CD4-positive, alpha-beta T cell treated with Interleukin-12 subunit alpha and Interleukin-12 subunit beta, for 1 hour (primary cell): ENCODE results near the gene KCNH6.
A peak's percentile ranks its signal among the peaks of the same experiment; 100 is the strongest.

Experiments used
- DNase-seq: peaks from one replicate; pipeline ENCODE4 v3.0.0-alpha.2; 2020

Gene KCNH6, protein sequence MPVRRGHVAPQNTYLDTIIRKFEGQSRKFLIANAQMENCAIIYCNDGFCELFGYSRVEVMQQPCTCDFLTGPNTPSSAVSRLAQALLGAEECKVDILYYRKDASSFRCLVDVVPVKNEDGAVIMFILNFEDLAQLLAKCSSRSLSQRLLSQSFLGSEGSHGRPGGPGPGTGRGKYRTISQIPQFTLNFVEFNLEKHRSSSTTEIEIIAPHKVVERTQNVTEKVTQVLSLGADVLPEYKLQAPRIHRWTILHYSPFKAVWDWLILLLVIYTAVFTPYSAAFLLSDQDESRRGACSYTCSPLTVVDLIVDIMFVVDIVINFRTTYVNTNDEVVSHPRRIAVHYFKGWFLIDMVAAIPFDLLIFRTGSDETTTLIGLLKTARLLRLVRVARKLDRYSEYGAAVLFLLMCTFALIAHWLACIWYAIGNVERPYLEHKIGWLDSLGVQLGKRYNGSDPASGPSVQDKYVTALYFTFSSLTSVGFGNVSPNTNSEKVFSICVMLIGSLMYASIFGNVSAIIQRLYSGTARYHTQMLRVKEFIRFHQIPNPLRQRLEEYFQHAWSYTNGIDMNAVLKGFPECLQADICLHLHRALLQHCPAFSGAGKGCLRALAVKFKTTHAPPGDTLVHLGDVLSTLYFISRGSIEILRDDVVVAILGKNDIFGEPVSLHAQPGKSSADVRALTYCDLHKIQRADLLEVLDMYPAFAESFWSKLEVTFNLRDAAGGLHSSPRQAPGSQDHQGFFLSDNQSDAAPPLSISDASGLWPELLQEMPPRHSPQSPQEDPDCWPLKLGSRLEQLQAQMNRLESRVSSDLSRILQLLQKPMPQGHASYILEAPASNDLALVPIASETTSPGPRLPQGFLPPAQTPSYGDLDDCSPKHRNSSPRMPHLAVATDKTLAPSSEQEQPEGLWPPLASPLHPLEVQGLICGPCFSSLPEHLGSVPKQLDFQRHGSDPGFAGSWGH

DNA sequence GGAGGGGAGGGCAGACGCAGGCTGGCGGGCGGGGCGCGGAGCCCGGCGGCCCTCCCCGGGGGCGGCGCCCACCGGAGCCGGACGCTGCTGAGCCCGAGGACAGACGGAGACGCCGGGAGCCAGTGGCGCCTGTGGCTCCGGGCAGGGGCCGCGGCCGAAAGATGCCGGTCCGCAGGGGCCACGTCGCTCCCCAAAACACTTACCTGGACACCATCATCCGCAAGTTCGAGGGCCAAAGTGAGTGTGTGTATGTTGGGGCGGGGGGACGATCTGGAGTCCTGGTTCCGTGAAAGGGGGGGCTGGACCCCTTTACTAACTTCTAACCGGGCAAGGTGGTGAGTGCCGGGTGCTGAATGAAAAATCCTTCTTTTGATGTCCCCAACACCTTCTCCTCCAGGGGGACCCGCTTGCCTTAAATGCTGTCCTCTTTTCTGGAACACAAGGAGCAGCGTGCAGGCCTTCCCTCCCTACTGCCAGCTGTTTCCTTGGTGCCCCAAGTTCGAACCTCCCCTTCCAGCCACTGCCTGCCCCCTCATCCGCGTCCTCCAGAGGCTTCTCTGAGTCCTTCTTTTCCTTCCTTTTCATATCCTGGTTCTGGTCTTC, at the start of gene KCNH6:
Gene KCNH6, plus strand, starts transcription at position 106 of the 603 bp plus-strand sequence. Its CDS starts 56 bp downstream, at position 162.
- DNase-seq, result no peak

- DNase-seq, result no peak
These were observed 49.0 kb upstream of the KCNH6 start for GRCh38 chr17:63474174-63474573.

DNA sequence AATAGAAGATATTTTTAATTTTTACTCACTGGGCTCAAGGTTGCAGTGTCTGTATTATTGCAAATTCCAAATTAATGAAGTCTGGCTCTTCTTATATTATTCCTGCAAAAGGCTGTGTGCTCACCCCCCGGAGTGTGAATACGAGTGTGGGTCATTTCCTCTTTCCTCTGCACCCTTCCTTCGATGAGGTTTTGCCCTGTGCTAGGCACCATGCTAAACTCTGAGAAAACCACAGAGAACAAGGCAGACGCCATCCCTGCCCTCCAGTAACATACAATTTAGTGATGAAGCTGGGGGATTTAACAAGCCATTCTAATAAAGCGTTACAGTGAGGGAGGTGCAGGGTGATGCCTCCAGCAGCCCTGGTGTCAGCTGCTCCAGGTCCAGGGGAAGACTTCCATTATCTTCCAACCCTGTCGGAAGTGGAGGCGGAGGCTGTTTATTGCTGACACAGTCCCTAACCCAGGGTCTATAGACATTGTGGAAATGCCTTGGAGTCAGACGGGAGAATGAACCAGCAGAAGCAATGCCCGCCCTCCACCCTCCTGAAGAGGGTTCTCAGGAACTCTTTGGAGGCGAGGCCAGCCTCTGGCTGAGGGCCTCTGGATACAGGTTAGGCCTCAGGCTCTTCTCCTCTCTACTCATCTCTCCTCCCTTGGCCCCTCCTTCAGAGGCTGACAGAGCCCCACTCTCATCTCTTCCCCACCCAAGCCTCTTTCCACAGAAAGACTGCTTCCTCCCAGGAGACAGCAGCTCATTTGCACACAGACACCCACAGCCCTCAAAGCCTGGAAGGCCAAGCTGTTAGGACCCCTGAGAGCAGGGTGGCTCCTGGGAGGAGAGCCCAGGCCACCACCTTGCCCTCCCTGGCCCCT, 48.3 kb upstream of the KCNH6 start:
- DNase-seq, result no peak

DNA sequence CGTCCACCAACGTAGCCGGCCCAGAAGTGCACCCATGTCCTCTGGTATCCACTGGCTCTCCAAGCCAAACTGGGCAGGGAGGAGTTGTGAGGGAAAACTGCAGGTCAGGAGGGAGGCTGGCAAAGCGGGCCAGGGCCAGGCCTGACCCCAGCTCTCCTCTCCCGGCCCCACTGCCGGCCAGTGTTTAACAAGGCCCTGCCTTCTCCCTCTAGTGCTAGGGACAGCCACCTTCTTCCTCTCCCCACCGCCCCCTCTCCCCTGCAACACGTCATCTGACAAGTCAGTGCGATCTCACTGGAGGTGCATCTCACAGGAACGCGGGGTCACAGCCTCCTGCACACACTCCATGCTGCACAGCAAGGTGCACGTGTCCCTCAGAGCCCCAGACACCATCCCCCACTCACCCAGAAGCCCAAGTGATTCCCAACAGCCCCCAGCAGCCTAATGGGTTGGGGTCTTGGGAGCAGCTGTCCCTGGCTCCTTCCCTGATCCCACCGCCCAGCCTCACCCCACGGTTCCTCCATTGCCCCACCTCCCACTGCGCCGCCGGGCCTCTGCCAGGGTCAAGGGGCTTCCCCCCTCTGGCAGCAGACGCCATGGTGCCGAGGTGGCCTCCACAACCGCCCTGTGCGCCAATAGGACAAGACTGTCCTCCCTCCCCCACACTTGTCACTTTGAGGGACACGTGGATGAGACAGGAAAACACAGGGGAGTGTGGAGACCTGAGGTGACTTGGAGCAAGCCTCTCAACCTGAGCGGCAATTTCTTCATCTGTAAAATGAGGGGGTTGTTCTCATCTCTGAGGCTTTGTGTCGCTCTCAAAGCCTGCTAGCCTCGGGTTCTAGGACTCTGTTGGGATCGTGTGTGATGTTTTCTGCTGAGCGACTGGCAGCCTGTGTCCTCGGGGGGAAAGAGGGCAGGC, 47.4 kb upstream of the KCNH6 start:
- no peak for DNase-seq

DNA sequence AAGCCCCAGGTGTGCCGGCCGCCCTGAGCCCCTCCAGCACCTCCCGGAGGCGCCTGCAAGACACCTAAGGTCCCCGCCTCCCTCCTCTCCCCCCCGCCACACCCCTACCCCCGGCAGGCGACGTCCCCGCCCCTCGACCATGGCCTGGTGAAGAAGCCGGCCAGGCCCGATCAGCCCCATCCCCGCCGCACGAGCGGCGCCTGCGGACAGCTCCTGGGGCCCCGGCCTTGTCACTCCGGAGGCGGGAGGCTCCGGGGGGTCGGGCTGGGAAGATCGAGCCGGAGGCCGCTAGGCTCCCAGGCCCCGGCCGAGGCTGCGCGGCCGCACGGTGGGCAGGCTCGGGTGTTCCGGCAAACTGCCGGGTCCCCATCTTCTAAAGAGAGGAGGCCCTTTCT, 46.7 kb upstream of the KCNH6 start:
- peak; percentile 10 for DNase-seq

DNA sequence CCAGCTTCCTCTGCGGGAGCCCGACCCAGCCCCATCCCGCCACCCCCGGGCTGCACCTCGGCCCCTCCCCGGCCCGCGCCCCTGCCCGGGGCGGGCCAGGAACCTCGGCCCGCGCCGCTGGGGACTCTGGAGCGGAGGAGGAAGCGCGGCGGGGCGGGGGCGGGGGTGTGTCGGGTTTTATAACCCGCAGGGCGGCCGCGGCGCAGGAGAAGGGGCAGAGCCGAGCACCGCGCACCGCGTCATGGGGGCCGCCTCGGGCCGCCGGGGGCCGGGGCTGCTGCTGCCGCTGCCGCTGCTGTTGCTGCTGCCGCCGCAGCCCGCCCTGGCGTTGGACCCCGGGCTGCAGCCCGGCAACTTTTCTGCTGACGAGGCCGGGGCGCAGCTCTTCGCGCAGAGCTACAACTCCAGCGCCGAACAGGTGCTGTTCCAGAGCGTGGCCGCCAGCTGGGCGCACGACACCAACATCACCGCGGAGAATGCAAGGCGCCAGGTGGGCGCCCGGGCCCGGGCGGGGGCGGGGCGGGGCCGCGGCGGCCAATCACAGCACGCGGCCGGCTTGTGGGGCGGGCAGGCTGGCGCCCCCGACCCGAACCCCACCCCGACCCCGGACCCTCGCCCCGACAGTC, 46.2 kb upstream of the KCNH6 start, which contains the start of gene ACE:
Gene ACE, plus strand, starts transcription at position 208 of the 626 bp plus-strand sequence. Its CDS starts 34 bp downstream, at position 242.
- peak; percentile 53 for DNase-seq

GRCh38 chr17:63477480-63478440, 45.4 kb upstream of the KCNH6 start:
- no peak for DNase-seq

- DNase-seq, result peak; percentile 82
These were observed 44.2 kb upstream of the KCNH6 start for GRCh38 chr17:63478814-63479494.

DNA sequence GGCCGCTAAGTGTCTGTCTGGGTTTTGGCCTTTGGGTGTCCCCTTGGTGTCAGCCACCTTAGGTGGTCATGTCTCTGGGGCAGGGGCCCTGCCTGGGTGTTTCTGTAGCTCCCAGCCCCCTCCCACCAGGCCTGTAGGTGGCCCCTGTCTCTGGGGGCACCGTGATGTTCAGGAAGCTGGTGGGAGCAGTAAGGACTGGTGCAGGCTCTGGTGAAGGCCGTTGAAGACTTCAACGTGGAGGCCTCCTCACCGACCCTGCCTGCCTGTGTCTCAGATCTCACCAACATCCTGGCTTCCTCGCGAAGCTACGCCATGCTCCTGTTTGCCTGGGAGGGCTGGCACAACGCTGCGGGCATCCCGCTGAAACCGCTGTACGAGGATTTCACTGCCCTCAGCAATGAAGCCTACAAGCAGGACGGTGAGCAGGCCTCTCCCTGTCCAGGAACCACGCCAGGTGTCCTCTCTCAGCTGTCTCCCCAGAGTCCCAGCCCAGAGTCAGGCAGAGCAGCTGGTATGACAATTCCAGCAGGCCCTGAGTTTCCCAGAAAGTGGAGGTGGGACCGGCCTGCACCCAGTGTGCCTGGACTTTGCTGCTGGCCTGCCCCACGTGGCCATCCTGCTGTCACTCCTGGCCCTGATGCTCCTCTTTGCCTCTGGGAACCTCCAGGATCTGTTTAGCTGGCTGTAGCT, 43.5 kb upstream of the KCNH6 start:
- no peak for DNase-seq

GRCh38 chr17:63480192-63480784, 42.9 kb upstream of the KCNH6 start:
- DNase-seq, result no peak

DNA sequence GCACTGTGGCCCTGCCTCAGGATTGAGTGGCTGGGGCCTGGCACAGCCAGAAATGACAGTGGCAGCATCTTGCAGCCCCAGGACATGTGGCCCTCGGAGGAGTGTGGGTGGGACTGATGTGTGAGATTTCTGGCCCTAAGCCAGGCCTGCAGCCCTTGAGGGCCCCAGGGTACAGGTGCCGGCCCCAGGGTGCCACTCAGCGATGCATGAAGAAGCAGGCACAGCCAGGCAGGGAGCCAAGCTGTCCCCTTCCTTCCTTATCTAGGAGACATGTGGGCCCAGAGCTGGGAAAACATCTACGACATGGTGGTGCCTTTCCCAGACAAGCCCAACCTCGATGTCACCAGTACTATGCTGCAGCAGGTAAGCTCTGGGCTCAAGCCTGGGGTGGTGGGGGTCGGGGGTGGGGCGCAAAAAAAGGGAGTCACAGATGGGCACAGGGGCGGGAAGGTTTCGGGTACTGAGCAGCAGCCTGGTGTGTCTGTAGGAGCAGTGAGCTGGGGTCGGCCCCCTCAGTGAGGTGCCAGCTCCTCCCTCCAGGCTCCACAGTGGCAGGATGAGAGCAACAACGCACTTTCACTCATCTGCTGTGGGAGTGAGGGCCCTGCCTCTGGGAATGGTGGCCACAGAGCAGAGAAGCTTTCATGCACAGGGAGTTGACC, 42.2 kb upstream of the KCNH6 start:
- DNase-seq, result no peak

- DNase-seq, result no peak
These were observed 41.7 kb upstream of the KCNH6 start for GRCh38 chr17:63481488-63481870.

DNA sequence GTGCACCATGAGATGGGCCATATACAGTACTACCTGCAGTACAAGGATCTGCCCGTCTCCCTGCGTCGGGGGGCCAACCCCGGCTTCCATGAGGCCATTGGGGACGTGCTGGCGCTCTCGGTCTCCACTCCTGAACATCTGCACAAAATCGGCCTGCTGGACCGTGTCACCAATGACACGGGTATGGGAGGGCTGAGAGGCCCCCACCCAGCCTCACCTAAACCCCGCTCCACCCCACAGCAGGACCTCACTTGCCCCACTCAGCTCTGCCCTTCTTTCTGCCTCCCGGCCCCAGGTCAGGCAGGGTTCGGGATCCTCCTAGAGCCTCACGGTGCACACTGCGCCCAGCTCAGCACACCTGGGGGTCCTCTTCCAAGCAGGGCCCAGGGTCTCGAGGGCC, 40.6 kb upstream of the KCNH6 start:
- no peak for DNase-seq

DNA sequence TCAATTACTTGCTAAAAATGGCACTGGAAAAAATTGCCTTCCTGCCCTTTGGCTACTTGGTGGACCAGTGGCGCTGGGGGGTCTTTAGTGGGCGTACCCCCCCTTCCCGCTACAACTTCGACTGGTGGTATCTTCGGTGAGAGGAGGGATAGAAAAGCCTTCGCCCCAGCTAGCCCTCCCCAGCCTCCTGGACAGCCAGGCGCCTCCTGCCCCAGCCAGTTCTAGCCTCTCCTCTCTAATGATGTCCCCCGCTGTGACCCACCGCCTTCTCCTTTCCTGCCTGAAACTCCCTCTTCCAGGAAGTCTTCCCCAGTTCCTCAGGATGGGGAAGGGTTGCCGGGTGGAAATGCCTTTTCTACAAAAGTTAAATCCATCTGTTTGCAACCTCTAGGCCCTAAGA, 40.1 kb upstream of the KCNH6 start:
- DNase-seq, result no peak

- no peak for DNase-seq
These were observed 39.2 kb upstream of the KCNH6 start for GRCh38 chr17:63483655-63484575.
